PC-3 (cell line): ENCODE results near the gene MACROD2.

Experiments
- EZH2phosphoT487 ChIP-seq: fragments of 300-600 bp; sonication (generic); IDR thresholded peaks from 2 replicates; pipeline ENCODE4 v1.6.1; 2018; ENCODE audit warnings: mild to moderate bottlenecking, antibody characterized with exemption, low read length, borderline replicate concordance
- TF ChIP-seq, protein P1 (sequence below): fragments of 300-600 bp; sonication (generic); conservative IDR thresholded peaks from 2 replicates; pipeline ENCODE4 v1.5.1; 2017; ENCODE audit warnings: antibody characterized with exemption, low read depth, mild to moderate bottlenecking, low read length

DNA sequence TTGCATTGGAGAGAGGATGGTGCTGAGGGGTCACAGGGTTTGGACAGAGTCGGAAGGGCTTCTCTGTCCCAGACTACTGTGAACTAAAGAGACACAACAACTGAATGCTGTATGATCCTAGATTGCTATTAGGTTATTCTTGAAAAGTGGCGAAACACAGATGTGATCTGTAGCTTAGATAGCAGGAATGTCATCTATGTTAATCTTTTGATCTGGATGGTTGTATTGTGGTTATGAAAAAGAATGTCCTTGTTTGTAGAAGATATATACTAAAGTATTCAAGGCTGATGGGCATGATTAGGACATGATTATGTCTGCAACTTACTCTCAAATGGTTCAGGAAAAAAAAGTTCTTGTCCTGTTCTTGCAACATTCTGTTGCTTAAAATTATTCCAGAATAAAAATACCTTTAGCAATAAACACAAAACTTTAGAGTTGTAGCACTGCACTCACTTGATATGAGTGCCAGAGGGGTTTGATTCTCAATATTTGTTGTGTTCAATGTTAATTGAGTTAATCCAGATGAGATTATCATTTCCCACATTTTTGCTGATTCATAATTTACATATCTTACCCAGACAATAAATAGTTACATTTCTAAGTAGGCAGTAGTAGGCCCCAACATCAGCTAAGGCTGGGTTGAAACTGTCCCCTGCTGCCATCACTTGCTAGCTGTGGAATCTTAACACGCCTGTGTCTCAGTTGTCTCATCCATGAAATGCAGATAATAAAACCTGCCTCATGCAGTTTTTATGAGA is 1932.8 kb downstream of the MACROD2 start:
- TF ChIP-seq, protein P1, sequence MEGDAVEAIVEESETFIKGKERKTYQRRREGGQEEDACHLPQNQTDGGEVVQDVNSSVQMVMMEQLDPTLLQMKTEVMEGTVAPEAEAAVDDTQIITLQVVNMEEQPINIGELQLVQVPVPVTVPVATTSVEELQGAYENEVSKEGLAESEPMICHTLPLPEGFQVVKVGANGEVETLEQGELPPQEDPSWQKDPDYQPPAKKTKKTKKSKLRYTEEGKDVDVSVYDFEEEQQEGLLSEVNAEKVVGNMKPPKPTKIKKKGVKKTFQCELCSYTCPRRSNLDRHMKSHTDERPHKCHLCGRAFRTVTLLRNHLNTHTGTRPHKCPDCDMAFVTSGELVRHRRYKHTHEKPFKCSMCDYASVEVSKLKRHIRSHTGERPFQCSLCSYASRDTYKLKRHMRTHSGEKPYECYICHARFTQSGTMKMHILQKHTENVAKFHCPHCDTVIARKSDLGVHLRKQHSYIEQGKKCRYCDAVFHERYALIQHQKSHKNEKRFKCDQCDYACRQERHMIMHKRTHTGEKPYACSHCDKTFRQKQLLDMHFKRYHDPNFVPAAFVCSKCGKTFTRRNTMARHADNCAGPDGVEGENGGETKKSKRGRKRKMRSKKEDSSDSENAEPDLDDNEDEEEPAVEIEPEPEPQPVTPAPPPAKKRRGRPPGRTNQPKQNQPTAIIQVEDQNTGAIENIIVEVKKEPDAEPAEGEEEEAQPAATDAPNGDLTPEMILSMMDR: no peak
- no peak for TF ChIP-seq EZH2phosphoT487
